GM18526 (cell line): Measurements from ENCODE around the gene ITPRID2.

Experiments used
- POLR2A ChIP-seq: IDR thresholded peaks from 3 replicates; pipeline ENCODE4 v1.6.1; 2011; ENCODE audit not compliant: insufficient read length; ENCODE audit errors: extremely low read depth

The ITPRID2 gene

DNA sequence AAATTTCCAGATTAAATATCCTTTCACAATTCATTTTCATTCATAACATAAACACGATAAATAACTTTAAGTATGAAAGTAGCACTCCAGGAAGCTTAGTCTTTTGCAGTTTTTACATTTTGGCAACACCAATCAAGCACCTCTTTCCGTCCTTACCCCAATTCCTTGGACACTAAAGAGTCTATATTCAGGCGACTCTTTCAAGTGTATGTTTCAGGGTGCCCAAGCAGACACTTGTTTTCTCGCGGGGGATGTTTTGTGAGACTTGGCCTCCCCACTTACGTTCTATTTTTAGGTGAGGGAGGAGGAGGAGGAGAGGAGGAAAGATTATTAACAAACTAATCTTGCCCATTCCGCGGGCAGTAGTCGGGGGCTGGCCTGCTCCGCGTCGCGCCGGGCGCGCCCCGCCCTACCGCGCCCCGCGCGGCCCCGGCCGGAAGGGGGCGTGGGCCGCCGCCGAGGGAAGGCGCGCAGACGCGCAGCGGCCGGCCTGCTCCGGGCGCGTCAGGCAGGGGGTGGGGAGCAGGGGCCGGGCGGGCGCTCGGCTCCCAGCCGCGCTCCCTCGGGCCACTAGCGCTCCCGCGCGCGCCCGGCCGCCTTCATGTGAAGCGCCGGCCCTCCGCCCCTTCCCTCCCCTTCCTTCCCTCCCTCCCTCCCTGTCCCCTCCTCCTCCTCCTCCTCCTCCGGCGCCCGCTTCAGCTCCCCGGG lies at the start of gene ITPRID2:
ITPRID2 (plus strand) TSS at position 473 of the 708 bp plus-strand sequence. CDS start 337 bp downstream, outside the sequence.
- no peak for TF ChIP-seq POLR2A

DNA sequence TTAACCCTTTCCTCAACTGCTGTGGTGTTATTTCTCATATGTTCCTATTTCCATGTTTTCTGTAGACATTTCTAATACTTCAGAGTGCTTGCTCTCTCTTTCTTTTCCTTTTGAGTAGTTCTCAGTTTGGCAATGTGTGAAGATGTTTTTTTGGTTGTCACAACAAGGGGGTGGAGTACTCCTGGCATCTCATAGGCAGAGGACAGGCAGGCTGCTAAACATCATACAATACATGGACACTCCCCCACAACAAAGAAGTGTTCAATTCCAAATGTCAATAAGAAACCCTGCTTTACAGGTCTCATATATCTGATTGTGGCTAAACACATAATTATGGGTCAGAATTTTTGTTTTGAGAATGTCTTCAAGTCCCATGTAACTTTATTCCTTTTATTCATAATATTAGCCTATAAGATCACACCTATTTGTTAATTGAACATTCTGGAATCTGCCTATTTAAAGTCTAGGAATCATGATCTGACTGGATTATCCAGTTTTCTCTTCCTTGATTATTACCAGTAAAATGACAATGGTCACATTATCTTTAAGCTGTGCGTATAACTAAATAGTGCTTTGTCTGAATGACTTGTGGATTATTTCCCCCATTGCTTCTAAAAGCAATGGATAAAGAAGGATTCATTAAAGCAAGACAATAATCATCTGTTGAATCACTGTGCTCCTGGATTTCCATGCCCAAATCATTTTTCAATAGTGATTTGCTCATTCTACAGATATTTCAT lies 46.8 kb upstream of the ITPRID2 start:
- no peak for TF ChIP-seq POLR2A

DNA sequence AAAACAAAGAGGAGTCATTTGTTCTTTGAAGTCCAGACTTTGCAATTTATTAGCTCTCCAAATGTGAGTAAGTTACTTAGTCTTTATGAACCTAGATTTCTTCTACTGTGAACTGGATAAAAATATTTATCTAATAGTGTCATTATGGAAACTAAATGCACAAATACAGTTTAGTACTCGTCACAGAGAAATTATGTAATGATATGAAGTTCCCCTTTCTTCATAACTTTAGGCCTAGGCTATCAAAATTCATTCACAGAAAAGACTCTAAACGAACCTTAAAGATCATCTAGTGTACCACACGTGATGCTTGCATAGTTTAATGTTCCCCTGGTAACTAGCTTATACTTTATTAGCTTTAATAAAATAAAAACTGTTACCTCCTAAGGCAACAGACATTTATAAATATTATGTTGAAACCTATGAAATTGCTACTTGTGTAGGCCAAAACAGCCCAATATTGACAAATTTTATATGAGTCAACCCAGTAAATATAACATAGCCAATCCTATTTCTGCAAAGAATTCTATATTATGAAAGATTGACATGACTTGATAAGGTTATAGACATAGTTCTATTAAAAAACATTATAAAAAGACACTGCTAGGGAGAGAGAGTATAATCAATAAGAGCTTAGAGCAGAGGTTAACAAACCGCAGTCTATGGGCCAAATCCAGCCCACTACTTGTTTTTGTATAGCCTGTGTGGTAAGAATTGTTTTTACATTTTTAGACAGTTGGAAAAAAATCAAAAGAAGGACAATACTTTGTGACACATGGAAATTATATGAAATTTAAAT lies 44.9 kb upstream of the ITPRID2 start:
- TF ChIP-seq POLR2A = no peak

DNA sequence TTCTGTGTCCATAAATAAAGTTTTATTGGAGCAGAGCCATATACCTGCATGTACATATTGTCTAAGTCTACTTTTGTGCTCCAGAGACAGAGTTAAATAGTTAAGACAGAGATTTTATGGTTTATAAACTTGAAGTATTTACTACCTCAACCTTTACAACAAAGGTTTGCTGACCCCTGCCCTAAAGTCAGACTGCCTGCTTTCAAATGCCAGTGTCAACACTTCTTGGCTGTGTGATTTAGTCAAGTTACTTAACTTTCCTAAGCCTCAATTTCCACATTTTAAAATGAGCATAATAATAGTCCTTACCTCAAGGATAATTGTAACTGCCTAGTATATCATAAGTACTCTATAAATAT lies 44.4 kb upstream of the ITPRID2 start:
- no peak for TF ChIP-seq POLR2A

DNA sequence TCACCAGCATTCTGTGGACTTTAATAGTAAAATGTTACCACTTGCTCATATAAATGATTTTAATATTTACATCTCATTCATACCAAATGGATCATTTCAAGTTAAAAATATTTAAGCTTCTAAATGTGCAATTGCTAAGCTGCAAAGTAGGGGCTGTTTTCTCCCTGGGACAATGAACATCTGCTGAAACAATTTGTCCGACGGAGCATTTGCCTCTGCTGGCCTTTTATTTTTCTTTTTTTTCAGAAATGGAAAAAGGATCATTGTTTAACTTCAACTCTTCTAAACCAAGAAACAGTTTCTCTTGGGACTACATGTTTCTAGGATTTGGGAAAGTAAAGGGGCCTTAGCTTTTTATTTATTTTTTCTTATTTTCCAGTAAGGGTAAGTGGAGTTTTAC lies 43.8 kb upstream of the ITPRID2 start:
- TF ChIP-seq POLR2A = no peak

DNA sequence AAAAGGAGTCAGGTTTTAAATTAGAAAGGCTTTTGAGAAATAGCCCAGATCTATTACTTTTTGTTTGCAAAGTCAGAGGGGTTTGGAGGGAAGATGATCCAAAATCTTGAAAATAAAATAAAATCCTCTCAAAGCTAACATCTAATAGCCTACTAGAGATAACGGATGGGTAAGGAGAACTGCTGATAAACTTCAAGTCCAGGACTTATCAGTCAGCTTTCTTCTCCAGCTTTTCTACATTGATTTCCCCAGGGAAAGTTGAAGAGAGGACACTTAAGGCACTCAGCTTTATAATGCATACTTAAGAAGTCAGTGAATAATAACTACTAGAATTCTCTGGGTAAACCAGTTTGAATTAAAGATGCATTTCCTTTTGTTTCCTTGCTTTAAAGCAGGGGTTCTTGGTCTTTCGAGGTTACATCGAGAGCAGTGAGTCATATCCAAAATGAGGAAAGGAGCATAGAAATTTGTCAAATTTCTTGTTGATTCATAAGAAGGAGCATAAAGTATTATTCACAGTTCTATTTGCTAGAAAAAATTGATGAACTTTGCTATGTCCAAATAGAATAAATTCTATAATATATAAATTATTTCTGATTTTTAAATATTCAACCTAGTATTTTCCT lies 43.2 kb upstream of the ITPRID2 start:
- TF ChIP-seq POLR2A = no peak

DNA sequence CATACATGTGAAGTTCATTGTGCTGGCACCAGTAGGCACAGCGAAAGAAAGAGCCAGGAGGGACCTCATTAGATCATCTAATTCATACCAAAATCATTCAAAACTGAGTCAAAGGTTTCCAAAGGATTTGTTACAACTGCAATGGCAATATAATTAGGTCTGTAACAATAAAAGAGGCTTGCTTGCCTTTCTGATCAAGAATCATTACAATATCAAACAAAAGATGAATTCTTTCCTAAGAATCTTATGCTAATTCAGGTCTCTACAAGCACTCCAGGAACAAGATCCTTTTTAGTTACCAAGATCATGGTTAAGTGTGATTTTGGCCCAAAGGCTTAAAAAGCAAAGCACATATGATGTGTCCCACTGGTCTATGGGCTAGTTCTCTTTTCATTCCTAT lies 41.9 kb upstream of the ITPRID2 start:
- TF ChIP-seq POLR2A = no peak

DNA sequence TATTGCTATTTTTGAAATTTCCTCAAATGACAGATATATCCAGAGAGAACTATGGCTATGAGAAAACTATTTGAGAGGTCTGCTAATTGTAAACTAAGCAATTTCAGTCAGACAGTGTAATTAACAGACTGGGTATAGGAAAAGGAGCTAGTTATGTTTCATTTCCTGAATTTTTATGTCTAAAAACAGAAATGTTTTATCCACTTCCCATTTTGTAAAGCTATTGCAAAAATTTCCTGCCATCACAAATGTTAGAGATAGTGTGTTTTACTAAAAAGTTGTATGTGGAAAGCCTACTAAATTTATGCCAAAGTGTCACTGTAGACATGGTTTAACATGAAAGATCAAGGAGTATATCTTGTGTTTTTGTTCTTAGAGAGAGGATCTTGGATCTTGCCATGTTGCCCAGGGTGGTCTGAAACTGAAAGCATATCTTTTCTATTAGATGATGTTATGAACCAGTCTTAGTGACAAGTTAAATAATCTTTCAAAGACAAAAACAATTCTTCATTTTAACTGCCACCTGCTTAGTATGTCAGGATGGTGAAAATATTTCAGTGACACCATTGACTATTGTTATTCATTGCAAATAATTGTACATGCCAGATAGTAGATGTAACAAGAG lies 40.5 kb upstream of the ITPRID2 start:
- TF ChIP-seq POLR2A = no peak

DNA sequence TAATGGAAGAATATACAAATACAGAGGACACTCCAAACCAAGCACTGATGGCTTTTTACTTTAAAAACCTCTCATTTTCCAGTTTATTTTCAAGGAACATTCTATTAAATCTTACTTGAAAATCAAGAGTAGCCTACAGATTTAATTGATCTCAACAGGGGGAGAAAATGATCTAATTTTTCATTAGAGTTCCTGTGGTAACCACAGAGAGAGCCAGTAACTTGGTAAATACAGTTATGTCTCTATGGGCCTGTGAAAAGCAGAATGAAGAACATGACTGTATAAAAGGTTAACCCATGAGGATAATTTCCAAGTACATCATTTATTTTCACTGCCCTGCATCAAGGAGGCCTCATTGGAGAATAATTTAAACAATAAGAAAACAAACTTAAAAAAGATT lies 39.8 kb upstream of the ITPRID2 start:
- TF ChIP-seq POLR2A = no peak

DNA sequence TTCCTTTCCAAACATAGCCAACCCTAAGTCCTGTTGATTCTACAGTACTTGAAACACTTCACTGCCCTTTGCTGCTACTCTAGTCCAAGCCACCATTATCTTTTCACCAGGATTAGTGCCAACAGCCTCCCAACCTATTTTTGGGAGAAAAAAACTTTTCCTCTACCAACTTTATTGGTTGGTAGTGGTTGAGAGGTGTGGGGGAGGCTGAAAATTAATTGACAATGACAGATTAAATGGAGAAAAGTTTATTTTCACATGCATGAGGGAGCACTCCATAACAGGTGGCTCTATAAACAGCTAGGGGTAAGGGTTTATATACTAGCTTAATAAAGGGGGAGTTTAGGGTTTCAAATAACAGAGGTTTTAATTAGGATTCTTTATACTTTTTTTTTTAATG lies 37.8 kb upstream of the ITPRID2 start:
- TF ChIP-seq POLR2A = no peak

DNA sequence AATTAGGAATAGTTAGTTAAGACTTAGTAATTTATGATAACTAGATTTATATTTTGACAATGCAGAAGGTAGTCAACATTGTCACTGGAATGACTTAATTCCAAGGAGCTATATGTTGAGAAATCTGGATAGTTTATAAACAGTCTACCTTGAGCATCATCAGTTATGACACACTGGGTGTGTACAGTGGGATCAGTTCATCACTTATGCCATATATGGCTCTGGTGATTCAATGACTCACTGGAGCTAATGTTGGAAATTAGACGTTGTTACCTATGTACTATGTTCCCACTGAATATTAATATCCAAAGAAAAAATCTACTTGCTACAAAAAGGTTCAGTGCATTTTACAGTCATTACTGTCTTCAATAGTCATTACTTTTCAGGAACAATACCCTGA lies 34.0 kb upstream of the ITPRID2 start:
- no peak for TF ChIP-seq POLR2A

DNA sequence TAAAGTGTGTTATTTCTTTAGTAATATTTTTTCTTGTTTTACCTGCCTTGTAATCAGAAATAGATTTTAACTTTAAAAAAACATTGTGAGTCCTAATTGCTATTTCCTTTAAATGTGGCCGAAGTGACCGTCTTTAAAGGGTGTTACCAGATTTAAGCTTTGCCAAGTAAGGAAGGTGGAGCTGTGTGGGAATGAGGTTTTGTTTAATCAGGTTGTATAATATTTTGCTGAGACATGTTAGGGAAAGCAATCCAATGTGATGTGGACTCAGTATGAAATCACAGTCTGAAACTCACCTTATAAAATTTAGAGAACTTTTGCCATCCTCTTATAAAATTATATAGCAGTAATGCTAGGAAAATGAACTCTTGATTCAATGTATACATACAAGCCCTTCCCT lies 32.9 kb upstream of the ITPRID2 start:
- TF ChIP-seq POLR2A = no peak

DNA sequence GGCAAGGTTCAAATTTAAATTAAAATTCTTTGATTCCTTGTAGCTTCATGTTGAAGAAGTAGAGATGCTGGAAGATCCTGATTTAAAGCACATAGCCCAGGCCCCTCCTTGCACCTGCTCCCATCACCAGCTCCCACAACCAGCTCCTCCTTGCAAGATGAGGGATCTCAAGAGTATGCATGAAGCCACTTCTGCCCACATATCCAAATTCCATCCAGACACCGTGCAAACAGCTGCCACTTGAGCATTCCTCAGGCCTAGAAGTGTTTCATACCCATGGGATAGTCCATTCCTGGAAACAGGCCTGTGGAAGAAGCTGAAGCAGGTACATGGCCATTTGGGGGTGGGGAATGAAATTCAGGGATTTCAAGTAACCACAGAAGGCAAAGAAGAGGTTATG lies 32.4 kb upstream of the ITPRID2 start:
- no peak for TF ChIP-seq POLR2A

DNA sequence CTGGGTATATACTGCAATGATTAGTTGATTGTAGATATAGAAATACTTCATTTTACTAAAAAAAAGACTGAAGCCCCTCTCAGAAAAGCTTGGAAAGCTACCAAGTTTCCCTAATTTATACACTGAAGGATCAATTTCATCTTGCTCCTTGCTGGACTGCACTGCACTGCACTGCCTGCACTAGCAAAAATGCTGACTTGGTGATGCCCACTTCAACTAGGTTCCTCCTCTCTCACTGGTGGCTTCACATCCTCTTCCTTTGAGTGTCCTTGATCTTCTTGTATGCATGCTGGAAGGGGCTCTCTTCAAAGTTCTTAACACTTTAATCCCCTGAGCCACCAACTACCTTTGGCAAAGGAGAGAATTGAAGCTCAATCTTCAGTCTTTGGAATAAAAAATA lies 31.7 kb upstream of the ITPRID2 start:
- TF ChIP-seq POLR2A = no peak

DNA sequence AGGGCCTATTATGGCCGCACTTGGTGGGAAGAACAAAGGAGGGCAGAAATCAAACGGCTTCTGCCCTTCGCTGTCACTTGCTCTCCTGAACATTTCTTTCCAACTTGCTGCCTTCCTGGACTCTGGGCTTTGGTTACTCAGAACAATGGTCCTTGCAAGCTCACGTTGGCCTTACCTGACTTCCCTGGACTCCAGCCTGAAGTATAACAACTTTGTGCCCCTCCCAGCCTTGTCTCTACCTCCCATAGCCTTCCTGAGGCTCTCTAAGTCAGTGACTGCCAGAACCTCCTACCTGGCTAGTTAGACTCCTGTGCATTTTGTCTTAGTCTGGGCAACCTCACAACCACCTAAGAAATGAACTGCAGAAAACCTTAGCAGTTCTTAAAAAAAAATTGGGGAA lies 30.2 kb upstream of the ITPRID2 start:
- TF ChIP-seq POLR2A = no peak
